Activated CD8-positive, alpha-beta memory T cell treated with anti-CD3 and anti-CD28 coated beads, Interleukin-2, amount 10 ng/mL, durations not matched to agents 7 days and 5 days (primary cell): Measurements from ENCODE around the gene RSPO1. TPM values are rescaled to one million over a fixed set of nuclear protein-coding genes. Genes with fewer than 3 reads are reported as not detected.

ENCODE experiments used
- ATAC-seq: fragments of 150-1000 bp; cut with Tn5 transposase; one replicate; pipeline ENCODE4 v1.10.0; 2021; ENCODE audit warnings: moderate library complexity
- CTCF ChIA-PET: fragments of 350-600 bp; sonication (Branson Sonifier 250); formaldehyde crosslinking; loops from one replicate; lab custom pipeline; 2021; ENCODE audit warnings: antibody characterized with exemption; lab: Charles Lee
- DNase-seq: peaks from one replicate; pipeline ENCODE4 v3.0.0-alpha.2; 2020
- H3K27ac Mint-ChIP-seq: one replicate; pipeline ENCODE4 v1.8.0; 2021; ENCODE audit warnings: mild to moderate bottlenecking, mixed read lengths
- H3K27me3 Mint-ChIP-seq: one replicate; pipeline ENCODE4 v1.8.0; 2021; ENCODE audit warnings: mixed read lengths
- H3K36me3 Mint-ChIP-seq: one replicate; pipeline ENCODE4 v1.8.0; 2021; ENCODE audit warnings: mild to moderate bottlenecking, mixed read lengths
- H3K4me1 Mint-ChIP-seq: one replicate; pipeline ENCODE4 v1.8.0; 2021; ENCODE audit warnings: mixed read lengths
- H3K4me3 Mint-ChIP-seq: one replicate; pipeline ENCODE4 v1.8.0; 2021; ENCODE audit warnings: mild to moderate bottlenecking, moderate library complexity, mixed read lengths
- H3K9me3 Mint-ChIP-seq: one replicate; pipeline ENCODE4 v1.8.0; 2022; ENCODE audit warnings: low read depth, mixed read lengths
- total RNA-seq, 2 experiments: library from RNA; stranded (reverse); gene quantifications; one replicate each; pipeline ENCODE4 v1.2.3, GENCODE V29; 2021

The RSPO1 gene
- total RNA-seq, 2 experiments from 2014 or later = not detected

DNA sequence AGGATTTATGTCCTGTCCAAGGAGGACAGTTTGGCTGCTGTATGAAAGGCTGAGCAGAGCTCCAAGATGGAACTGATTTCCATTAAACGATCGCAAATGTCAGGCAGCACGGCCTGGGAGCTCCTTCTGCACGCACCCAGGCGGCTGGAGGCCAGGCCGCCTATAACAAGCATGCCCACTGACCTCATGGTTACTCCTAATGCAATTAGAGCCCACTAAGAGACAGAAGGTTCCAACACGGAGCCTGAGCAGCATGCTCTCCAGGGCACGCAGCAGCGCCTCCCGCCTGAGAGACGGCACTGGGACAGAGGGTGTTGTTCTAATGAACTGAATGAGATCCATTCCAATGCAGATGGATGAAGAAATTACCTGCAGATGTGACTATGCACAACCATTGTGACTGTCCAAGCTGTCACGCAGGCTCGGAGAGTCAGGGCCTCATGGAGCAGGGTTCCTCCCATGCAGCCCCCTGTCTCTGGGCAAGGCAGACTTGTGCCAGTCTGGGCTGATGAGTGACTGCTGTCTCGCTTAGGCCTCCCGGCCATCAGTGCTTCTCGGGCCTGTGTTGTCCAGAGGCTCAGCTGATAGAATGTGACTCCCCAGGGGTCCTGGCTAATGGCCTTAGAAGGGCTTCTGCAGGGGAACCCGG is 32.5 kb upstream of the RSPO1 start:
- H3K36me3 Mint-ChIP-seq = no peaks in the 10 kb centered on the region
- H3K27ac Mint-ChIP-seq = no peak overlapping the region
- ATAC-seq (no peak), DNase-seq (no peak)
- H3K4me1 Mint-ChIP-seq = no peaks in the 10 kb centered on the region
- H3K9me3 Mint-ChIP-seq = no peaks in the 10 kb centered on the region
- H3K27me3 Mint-ChIP-seq = peaks cover 12% of the 10 kb centered on the region
- H3K4me3 Mint-ChIP-seq = no peak overlapping the region
- CTCF ChIA-PET = interaction anchor here (1.3 kb wide), 1 partner anchor 180 kb away, joined by 4 read pairs; no protein-coding TSS in a partner anchor

DNA sequence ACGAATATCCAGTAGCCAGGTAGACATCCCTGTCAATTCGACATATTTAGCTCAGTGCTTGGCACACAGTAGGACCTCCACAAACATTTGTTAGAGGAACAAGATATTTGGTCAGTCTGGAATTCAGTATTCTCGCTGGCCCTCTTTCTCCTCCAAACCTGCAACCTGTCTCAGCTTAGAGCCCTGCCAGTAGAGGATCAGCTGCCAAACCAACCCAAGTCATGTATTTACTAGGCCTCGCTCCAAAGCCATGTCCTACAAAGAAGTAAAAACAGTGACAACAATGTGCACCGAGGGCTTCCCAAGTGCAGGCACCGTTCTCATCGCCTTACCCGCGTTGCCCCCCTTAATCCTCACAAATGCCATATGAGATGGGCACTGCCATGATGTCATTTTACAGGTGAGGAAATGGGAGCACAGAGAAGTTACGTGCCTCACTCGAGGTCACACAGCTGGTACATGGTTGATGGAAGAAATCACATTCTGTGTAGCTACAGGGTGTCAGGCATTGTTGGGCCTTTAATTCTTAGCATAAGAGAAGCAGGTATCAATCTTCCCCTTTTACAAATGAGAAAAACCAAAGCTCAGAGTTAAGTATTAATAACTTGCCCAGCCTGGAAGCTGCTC is 31.7 kb upstream of the RSPO1 start:
- DNase-seq (no peak), ATAC-seq (no peak)
- CTCF ChIA-PET = interaction anchor here (1.1 to 1.3 kb wide), 2 partner anchors 15 to 179 kb away, joined by 4 read pairs; no protein-coding TSS in a partner anchor
- Mint-ChIP-seq H3K4me1 (no peaks in the 10 kb centered on the region), H3K27me3 (peaks cover 6% of the 10 kb centered on the region), H3K27ac (no peak overlapping the region), H3K9me3 (no peaks in the 10 kb centered on the region), H3K36me3 (no peaks in the 10 kb centered on the region), H3K4me3 (no peak overlapping the region)

DNA sequence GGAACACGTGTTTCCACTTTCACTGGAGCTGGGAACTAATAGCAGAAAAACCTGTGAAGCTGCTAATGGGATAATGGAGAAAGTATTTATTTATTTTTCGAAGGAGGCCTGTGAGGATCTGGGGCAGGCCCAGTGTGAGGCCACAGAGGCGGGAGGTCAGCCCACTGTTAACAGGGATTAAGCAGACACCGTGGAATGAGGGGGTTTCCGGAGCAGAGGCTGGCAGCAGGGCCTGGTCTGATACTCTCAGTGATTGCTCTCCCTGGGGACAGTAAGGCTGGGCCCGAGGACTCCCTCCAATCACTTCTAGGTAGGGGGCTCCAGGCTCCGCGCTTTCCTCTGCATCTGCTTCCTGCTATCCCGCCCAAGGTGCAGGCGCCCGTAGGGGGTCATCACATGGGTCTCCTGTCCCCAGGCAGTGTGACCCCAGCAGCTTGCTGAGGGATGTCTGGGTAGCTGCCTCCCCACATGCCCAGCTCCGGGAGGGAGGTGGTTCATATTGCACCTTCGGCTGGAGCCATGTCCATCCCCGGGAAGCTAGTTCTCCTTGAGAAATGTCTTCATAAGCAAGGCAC is 28.8 kb upstream of the RSPO1 start:
- DNase-seq (no peak), ATAC-seq (no peak)
- peaks cover 11% of the 10 kb centered on the region for H3K27me3 Mint-ChIP-seq
- H3K4me1 Mint-ChIP-seq = no peaks in the 10 kb centered on the region
- no peak overlapping the region for H3K4me3 Mint-ChIP-seq
- CTCF ChIA-PET = interaction anchor here (1.0 to 1.4 kb wide), 2 partner anchors 13 to 18 kb away, joined by 3 read pairs; no protein-coding TSS in a partner anchor
- H3K9me3 Mint-ChIP-seq = no peaks in the 10 kb centered on the region
- no peak overlapping the region for H3K27ac Mint-ChIP-seq
- H3K36me3 Mint-ChIP-seq = no peaks in the 10 kb centered on the region

DNA sequence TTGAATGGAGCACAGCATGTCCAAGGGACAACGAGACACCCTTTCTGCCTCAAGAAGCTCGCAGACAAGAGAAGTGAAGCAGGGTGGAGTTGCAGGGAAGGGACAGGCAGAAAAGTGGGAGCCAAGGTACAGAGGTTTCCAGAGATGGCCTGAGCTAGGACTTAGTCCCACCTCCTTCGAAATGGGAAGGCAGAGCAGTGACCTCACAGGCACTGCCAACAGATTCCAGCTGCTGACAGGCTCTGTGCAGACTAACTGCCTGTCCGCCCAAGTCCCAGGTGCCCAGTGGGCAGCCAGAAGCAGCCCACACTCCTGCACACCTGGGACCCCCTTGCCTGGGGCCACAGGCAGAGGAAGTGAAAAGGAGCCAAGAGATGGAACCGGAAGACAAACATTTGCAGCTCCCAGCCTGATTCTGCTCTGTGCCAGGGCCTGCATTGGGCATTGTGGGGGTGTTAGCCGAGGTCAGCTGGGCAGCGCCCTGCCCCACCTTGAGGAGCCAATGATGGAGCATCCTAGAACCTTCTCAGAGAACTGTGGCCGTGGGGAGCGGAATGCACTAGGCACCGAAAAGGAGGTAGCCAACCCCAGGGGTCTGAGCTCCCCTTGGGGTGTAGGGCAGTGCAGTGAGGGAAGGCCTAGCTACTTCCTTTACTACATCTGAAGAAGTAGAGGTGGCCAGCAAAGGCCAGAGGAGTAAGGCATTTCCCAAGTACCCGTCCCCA is 27.5 kb upstream of the RSPO1 start:
- Mint-ChIP-seq H3K4me3 (no peak overlapping the region), H3K27ac (no peak overlapping the region), H3K4me1 (no peaks in the 10 kb centered on the region), H3K9me3 (no peaks in the 10 kb centered on the region), H3K36me3 (no peaks in the 10 kb centered on the region), H3K27me3 (peaks cover 11% of the 10 kb centered on the region)
- no peak for ATAC-seq
- CTCF ChIA-PET = interaction anchor here (1.5 kb wide), 1 partner anchor 59 kb away, joined by 5 read pairs; no protein-coding TSS in a partner anchor
- no peak for DNase-seq

DNA sequence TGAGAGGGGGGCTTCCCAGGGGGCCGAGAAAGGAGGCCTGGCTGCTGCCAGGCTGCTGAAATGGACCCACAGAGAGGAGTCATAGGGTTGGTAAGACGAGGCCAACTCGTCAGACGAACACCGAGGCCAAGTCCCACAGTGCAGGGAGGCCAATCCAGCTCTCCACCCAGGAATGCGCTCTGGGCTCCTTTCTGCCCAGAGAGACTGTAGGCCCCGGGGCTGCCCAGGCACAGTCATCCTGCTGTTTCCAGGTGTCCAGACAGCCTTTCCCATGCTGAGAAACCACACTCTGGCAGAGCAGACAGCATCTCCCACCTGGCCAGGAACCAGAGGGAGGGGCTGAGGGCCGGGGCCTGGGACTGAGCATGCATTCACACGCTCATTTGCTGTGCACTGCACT is 26.7 kb upstream of the RSPO1 start:
- CTCF ChIA-PET = interaction anchor here (1.5 to 1.8 kb wide), 2 partner anchors 21 to 58 kb away, joined by 5 read pairs; no protein-coding TSS in a partner anchor
- Mint-ChIP-seq H3K36me3 (no peaks in the 10 kb centered on the region), H3K27me3 (peaks cover 11% of the 10 kb centered on the region), H3K4me3 (no peak overlapping the region), H3K27ac (no peak overlapping the region), H3K9me3 (no peaks in the 10 kb centered on the region), H3K4me1 (no peaks in the 10 kb centered on the region)
- no peak for ATAC-seq
- DNase-seq = no peak

DNA sequence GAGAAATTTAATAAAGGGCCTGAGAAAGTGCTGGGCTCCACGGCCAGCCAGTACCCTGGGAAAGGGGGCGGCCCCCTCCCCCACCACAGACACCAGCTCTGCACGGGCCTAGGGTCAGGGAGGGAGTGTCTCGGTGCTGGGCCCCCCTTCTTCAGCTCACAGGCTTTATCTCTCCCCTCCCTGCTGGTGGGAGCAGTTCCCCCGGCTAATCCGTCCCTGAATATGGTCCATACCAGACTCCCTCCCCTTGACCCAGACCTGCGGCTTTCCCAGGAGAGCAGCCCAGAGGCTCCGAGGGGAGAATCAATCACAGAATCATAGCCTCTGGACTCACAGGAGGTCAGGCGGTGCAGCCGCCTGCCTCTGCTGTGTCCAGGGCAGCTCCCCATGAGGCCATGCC is 26.0 kb upstream of the RSPO1 start:
- Mint-ChIP-seq H3K4me1 (no peaks in the 10 kb centered on the region), H3K27ac (no peak overlapping the region), H3K4me3 (no peak overlapping the region), H3K36me3 (no peaks in the 10 kb centered on the region), H3K9me3 (no peaks in the 10 kb centered on the region), H3K27me3 (peaks cover 9% of the 10 kb centered on the region)
- no peak for ATAC-seq
- DNase-seq = no peak
- CTCF ChIA-PET = interaction anchor here (1.8 kb wide), 1 partner anchor 21 kb away, joined by 5 read pairs; no protein-coding TSS in a partner anchor

DNA sequence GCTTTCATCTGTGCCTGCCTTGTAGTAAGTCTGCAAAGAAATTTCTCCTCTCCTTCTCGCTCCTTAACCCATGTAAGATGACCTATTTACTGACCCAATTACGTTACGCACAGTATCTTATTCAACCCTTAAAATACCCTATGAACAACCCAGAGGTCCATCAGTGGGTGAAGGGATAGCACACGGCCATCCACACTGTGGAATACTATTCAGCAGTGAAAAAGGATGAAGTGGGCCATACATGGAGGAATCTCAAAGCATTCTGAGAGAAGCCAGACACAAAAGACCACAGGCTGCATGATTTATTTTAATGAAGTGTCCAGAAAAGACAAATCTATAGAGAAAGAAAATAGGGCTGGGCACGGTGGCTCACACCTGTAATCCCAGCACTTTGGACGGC is 23.8 kb upstream of the RSPO1 start:
- no peaks in the 10 kb centered on the region for H3K9me3 Mint-ChIP-seq
- H3K4me1 Mint-ChIP-seq = no peaks in the 10 kb centered on the region
- no peak overlapping the region for H3K27ac Mint-ChIP-seq
- ATAC-seq = no peak
- H3K4me3 Mint-ChIP-seq = no peak overlapping the region
- no peaks in the 10 kb centered on the region for H3K36me3 Mint-ChIP-seq
- no peak for DNase-seq
- CTCF ChIA-PET = no interaction called here
- H3K27me3 Mint-ChIP-seq = peaks cover 8% of the 10 kb centered on the region

DNA sequence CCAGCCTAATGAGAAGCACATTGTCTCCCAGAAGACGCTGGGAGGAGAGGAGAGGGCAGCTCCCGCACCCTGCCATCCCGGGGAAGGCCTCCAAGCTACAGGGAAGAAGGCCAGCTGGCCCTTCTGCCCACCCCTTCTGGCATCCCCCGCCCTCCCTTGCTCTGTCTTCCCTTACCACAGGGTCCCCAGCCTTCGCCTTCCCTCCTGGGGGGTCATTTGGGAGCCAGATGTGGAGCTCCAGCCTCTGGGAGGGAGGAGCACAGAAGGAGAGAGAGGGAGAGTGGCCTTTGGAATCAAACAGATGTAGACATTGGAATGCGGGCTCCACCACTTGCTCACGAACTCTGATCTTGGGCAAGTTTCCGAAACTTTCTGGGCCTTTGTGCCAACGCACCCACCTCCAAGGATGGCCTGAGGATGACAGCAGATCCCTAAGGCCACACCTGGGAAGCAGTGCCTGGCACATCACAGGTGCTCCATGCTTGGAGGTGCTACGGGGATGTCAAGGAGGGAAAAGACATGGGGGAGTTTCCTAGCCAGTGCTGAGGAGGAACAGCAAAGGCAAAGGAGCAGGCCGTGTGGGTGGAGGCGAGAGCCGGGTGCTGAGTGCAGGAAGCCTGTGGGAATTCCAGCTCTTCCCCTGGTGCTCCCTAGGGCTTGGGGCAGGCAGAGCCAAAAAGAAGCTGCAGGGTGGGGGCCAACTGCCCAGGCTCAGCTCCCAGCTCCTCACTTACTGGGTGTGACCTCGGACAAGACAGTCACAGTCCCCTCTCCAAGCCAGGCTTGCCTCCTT is 23.1 kb upstream of the RSPO1 start:
- CTCF ChIA-PET = no interaction called here
- no peak for ATAC-seq
- Mint-ChIP-seq H3K4me1 (no peaks in the 10 kb centered on the region), H3K27ac (no peak overlapping the region), H3K9me3 (no peaks in the 10 kb centered on the region), H3K27me3 (peaks cover 8% of the 10 kb centered on the region), H3K36me3 (no peaks in the 10 kb centered on the region), H3K4me3 (no peak overlapping the region)
- no peak for DNase-seq

DNA sequence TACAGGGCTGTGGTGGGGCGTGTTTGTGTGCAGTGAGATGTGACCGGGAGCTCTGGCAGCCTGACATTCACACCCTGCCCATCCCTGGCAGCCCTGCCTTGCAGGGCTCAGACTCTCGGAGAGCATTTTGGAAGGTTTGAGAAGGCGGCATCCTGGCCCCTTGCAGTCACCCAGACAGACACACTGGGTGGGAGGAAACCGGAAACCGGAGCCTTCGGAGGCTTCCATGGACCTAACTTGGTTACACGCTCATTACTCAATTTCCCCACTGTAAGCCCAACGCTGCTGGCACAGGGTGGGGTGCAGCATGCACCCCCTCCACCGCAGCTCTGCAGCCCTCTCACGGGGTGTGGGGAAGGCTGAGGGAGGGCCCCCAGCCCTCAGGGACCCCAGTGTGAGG is 22.2 kb upstream of the RSPO1 start:
- H3K27ac Mint-ChIP-seq = no peak overlapping the region
- CTCF ChIA-PET = no interaction called here

DNA sequence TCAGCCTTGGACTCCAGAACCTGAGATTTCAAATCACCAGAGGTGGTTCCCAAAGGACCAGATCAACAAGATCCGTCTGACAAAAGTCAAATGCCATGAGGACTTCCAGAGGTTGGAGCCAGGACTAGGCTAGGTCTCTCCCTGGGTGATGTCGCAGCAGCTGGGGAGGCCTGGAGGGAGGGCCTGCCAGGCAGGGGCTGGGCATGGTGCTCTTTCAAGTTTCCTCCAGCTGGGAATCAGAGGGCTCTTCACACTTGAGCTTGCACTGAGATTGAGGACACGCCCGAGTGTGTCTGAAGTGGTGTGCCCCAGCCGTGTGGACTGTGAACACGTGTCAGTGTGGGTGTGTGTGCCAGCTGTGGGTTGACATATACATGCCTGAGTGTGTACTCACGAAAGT is 21.3 kb upstream of the RSPO1 start:
- ATAC-seq = no peak
- CTCF ChIA-PET = interaction anchor here (1.5 kb wide), 1 partner anchor 52 kb away, joined by 6 read pairs; no protein-coding TSS in a partner anchor

More for the DNA sequence above, 22.2 kb upstream of the RSPO1 start:
- Mint-ChIP-seq H3K4me1 (no peaks in the 10 kb centered on the region), H3K9me3 (no peaks in the 10 kb centered on the region), H3K27me3 (peaks cover 8% of the 10 kb centered on the region), H3K4me3 (no peak overlapping the region), H3K36me3 (no peaks in the 10 kb centered on the region)
- no peak for ATAC-seq
- no peak for DNase-seq

DNA sequence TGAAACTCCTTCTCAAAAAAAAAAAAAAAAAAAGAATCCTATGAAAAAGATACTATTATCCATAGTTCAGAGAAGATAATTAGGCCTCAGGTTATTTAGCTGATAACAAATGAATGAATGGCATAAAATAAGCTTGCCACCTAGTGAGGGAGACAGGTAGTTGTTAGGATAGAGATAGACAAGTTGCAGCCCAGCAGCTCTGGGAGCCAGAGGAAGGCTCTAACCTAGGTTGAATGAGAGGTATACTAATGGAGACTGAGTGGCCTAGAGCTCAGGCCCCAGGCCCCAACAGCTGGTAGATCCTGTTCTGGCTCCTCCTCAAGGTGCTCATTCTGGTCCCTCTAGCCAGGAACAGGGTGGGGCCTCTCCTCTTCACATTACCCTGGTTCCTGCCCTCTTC is 20.6 kb upstream of the RSPO1 start:
- H3K4me1 Mint-ChIP-seq = no peaks in the 10 kb centered on the region
- H3K4me3 Mint-ChIP-seq = no peak overlapping the region
- DNase-seq (no peak), ATAC-seq (no peak)
- CTCF ChIA-PET = interaction anchor here (0.7 to 1.5 kb wide), 4 partner anchors 51 to 292 kb away, joined by 3 to 6 read pairs (median 3); no protein-coding TSS in a partner anchor
- no peaks in the 10 kb centered on the region for H3K36me3 Mint-ChIP-seq
- H3K9me3 Mint-ChIP-seq = no peaks in the 10 kb centered on the region
- H3K27me3 Mint-ChIP-seq = peaks cover 7% of the 10 kb centered on the region
- H3K27ac Mint-ChIP-seq = no peak overlapping the region

More for the DNA sequence above, 21.3 kb upstream of the RSPO1 start:
- no peaks in the 10 kb centered on the region for H3K9me3 Mint-ChIP-seq
- DNase-seq = no peak
- peaks cover 8% of the 10 kb centered on the region for H3K27me3 Mint-ChIP-seq
- no peaks in the 10 kb centered on the region for H3K36me3 Mint-ChIP-seq
- no peak overlapping the region for H3K27ac Mint-ChIP-seq
- no peak overlapping the region for H3K4me3 Mint-ChIP-seq
- H3K4me1 Mint-ChIP-seq = no peaks in the 10 kb centered on the region

DNA sequence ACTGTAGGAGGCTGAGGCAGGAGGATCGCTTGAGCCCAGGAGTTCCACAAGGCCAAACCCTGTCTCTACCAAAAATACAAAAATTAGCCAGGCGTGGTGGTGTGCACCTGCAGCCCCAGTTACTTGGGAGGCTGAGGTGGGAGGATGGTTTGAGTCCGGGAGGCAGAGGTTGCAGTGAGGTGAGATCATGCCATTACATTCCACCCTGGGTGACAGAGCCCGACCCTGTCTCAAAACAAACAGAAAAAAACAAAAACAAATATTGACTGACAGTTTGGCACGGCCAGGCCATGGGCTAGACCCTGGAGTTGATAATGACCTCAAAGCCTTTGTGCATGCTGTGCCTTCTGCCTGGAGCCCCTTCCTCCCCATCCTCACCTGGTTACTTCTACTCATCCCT is 19.2 kb upstream of the RSPO1 start:
- H3K4me1 Mint-ChIP-seq = no peaks in the 10 kb centered on the region
- H3K9me3 Mint-ChIP-seq = no peaks in the 10 kb centered on the region
- H3K36me3 Mint-ChIP-seq = no peaks in the 10 kb centered on the region

More for the DNA sequence above, 19.2 kb upstream of the RSPO1 start:
- H3K4me3 Mint-ChIP-seq = no peak overlapping the region
- CTCF ChIA-PET = interaction anchor here (1.3 kb wide), 1 partner anchor 291 kb away, joined by 3 read pairs; no protein-coding TSS in a partner anchor
- DNase-seq = no peak
- ATAC-seq = no peak
- no peak overlapping the region for H3K27ac Mint-ChIP-seq
- H3K27me3 Mint-ChIP-seq = peaks cover under 1% of the 10 kb centered on the region
